Measurements from ENCODE around the gene EZH1.

EZH1 gene

GRCh38 chr17:42709561-42709960, 35.3 kb downstream of the EZH1 start:
- DNase-seq (ENCODE audit: low spot score) = no peak

GRCh38 chr17:42708588-42708987, 36.3 kb downstream of the EZH1 start:
- no peak for DNase-seq (ENCODE audit: low spot score)

- peak; percentile 63 for DNase-seq (ENCODE audit: low spot score)
Measured at GRCh38 chr17:42706732-42707131, 38.1 kb downstream of the EZH1 start.

GRCh38 chr17:42704837-42705494, 39.9 kb downstream of the EZH1 start:
- DNase-seq (ENCODE audit: low spot score) = no peak

GRCh38 chr17:42704490-42704836, 40.4 kb downstream of the EZH1 start:
- DNase-seq (ENCODE audit: low spot score) = no peak

GRCh38 chr17:42702446-42702845, 42.4 kb downstream of the EZH1 start:
- DNase-seq (ENCODE audit: low spot score) = no peak

GRCh38 chr17:42700586-42701289, 44.1 kb downstream of the EZH1 start:
- DNase-seq (ENCODE audit: low spot score) = no peak

GRCh38 chr17:42699415-42699740, 45.5 kb downstream of the EZH1 start:
- DNase-seq (ENCODE audit: low spot score) = no peak

- no peak for DNase-seq (ENCODE audit: low spot score)
Measured at GRCh38 chr17:42698736-42699414, 46.0 kb downstream of the EZH1 start.

- DNase-seq (ENCODE audit: low spot score) = no peak
Measured at GRCh38 chr17:42697108-42697811, 47.6 kb downstream of the EZH1 start.

- DNase-seq (ENCODE audit: low spot score) = no peak
Measured at GRCh38 chr17:42695500-42695899, 49.3 kb downstream of the EZH1 start.

GRCh38 chr17:42694524-42694923, 50.3 kb downstream of the EZH1 start:
- no peak for DNase-seq (ENCODE audit: low spot score)

GRCh38 chr17:42692489-42692888, 52.4 kb downstream of the EZH1 start:
- DNase-seq (ENCODE audit: low spot score) = no peak

GRCh38 chr17:42691021-42691545, 53.8 kb downstream of the EZH1 start:
- DNase-seq (ENCODE audit: low spot score) = no peak

- no peak for DNase-seq (ENCODE audit: low spot score)
Measured at GRCh38 chr17:42690596-42690995, 54.2 kb downstream of the EZH1 start.

- no peak for DNase-seq (ENCODE audit: low spot score)
Measured at GRCh38 chr17:42687707-42688320, 57.0 kb downstream of the EZH1 start.

- DNase-seq (ENCODE audit: low spot score) = no peak
Measured at GRCh38 chr17:42686520-42687128, 58.2 kb downstream of the EZH1 start.

- no peak for DNase-seq (ENCODE audit: low spot score)
Measured at GRCh38 chr17:42685831-42686230, 59.0 kb downstream of the EZH1 start.

GRCh38 chr17:42684929-42685556, 59.8 kb downstream of the EZH1 start:
- no peak for DNase-seq (ENCODE audit: low spot score)

GRCh38 chr17:42683407-42684034, 61.3 kb downstream of the EZH1 start:
- no peak for DNase-seq (ENCODE audit: low spot score)
